Purkinje cell (primary cell): ENCODE measurements around the gene ZNF550. TPM values are rescaled to one million over a fixed set of nuclear protein-coding genes. Genes with fewer than 3 reads are reported as not detected.

Experiments
- polyA plus RNA-seq: library from polyadenylated mRNA; unstranded; fragments of >200 nt; fragmentation: Nextera tagmentation; gene quantifications from 2 replicates; pipeline ENCODE4 v1.2.1, GENCODE V29; 2014

Gene ZNF550
- 3.2 and 4.0 TPM in 2 replicates for polyA plus RNA-seq

DNA sequence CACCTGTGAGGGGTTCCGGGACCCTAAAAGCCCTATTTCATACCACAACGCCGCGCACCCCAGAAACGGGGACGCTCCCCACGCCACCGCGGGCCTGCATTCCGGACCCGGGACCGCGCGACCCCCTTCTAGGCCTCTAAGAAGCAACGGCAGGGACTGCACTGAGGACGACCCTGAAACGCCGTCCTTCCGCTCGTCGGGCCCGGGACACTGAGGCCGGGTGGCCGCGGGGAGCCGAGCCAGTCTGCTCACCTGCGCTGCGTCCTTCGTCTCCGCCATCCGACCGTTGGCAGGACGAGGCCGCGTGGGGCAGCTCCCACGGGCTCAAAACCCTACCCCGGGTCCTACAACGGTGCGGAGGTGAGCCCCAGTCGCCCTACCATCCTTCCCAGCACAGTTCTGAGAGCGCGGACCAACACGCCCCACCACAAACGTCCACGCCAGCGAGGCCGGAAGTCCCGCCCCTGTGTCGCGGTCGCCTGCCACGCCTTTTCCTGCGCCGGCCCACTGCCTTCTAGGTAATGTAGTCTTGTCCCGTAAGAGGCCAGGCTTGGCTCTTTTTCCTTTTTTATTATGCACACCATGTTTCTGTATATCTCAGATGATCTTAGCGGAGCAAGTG lies at the start of gene ZNF550:
Gene ZNF550 (minus strand): TSS at position 460 of the 622 bp plus-strand sequence. CDS start 181 bp downstream, at position 279.

DNA sequence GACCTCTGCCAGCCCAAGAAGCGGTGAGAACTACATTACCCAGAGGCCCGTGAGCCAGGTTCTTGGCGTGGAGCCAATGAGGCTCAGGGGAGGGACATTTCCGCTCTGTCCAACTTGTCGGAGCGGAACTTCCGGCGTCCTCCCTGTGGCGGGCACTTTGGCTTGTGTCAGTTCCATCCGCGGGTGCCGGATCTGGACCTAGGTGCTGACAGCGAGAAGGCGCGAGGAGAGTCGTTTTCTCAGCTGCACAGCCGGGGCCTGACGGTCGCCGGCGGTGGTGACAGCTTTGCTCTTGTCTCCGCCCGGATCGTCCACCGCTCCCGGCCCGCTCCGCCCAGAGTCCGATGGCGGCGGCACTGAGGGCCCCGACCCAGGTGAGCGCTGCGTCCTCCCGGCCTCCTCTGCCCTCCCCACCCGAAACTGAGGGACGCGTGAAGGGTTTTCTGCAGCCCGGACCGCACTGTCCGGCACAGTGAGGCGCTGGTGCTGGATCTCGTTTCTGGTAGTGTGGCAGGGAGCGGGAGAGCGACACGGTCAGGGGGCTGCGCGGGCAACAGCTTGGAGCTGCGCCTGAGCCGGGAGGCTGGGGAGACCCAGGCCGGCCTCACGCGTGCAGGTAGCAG lies 40.2 kb upstream of the ZNF550 start, which contains the start of gene ZNF530:
Gene ZNF530 (plus strand): TSS at position 125 of the 623 bp plus-strand sequence. CDS start 4,461 bp downstream, outside the sequence.

DNA sequence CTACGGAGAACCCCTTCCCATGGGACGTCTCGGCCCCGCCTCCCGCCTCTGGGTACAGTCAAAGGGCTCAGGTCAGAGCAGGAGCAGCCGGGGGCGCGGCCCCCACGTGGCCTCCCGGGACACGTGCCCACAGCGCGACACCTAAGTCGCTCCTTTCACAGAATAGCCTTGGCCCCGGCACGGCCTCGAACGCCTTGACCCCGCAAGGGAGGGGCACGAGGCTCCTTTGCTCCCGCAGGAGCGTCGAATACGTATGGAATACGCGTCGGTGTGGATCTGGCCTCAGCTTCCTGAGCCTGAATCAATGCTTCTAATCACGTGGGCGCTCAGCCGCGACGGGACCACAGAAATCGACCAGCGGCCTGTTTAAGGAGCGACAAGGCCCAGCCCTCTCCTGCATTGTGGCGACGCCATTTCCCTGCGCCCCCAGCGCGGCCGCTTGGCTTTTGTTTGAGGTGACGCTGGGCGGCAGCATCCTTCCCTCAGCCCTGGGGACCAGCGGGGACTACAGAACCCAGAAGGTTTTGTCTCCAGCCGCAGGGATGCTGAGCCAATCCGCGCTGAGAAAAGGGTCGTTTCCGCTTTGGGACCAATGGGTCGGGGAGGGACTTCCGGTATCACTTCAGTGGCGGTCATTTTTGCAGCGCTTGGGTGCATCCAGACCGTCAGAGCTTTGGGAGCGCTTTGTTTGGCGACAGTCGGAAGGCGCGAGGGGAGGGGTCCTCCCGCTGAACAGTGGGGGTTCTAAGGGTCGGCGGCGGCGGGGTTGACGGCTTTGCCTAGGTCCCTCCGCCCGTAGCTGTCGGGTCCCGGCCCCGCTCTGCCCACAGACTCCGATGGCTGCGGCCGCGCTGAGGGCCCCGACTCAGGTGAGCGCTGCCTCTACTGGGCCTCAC lies 24.1 kb upstream of the ZNF550 start, which contains the start of gene ZIK1:
Gene ZIK1 (plus strand): TSS at position 625 of the 896 bp plus-strand sequence. CDS start 212 bp downstream, at position 837.

DNA sequence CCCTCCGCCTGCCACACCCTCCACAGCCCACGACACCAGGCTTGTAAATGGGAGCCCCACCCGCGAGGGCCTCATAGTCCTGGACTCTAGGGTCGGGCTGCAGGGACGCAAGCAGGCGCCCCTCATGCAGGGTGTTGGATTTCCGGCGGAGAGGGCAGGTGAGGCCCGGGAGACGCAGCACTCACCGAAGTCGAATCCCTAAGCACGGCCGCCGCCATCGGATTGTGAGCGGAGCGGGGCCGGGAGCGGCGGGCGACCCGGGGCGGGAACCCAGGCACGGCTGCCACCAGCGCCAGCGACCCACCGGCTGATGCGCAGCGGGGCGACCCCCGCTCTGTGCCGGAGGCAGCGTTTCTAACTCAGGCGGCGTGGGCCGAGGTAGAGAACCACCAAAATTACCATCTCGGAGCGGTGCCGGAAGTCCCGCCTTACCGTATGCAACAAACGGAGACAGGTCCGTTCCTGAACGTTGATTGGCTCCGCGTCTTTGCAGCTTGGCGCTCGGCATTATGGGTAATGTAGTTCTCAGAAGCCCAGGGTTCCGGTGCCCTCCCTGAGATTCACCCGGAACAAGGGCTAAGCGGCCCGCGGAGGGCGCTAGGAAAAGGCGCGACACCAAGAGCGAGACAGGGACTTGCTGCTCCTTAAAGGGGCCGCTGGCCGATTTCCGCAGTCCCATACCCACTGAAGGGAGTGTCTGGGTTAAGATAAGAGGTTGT lies 19.0 kb upstream of the ZNF550 start, which contains the start of gene ZNF416:
Gene ZNF416 (minus strand): TSS at position 425 of the 719 bp plus-strand sequence. CDS start 207 bp downstream, at position 218.

DNA sequence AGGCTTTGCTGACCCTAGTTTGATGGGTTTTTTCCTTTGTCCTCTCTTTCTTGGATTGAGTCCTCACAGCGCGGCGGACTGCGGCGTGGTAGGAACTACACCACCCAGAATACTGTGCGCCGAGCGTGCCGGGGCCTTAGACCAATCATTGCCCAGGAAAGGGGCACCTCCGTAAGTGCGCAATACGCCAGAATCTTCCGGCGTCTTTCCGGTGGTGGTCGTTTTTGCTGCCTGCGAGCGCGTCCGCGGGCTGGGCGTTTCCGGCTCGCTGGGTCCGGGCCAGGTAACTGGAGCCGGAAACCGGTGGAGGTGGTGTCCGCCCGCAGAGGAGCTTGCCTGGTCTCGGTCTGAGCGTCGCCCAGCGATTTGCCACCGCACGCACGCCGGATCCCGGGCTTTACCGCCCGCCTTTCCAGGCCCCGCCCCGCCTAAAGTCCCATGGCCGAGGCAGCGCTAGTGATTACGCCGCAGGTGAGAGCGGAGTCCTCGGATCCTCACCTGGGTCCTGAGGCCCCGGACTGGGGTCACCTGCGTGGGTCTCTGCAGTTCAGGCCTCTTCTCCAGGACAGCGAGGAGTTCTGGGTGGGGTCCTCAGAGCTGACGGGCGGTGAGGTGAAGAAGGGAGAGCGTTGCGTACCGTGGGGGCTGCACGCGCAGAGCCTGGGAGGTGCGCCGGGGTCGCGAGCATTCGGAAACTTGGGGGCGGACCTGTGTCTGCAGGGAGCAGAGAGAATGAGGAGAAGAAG lies 32.4 kb downstream of the ZNF550 start, which contains the start of gene ZNF549:
Gene ZNF549 (plus strand): TSS at position 221 of the 746 bp plus-strand sequence. CDS start 218 bp downstream, at position 439.

DNA sequence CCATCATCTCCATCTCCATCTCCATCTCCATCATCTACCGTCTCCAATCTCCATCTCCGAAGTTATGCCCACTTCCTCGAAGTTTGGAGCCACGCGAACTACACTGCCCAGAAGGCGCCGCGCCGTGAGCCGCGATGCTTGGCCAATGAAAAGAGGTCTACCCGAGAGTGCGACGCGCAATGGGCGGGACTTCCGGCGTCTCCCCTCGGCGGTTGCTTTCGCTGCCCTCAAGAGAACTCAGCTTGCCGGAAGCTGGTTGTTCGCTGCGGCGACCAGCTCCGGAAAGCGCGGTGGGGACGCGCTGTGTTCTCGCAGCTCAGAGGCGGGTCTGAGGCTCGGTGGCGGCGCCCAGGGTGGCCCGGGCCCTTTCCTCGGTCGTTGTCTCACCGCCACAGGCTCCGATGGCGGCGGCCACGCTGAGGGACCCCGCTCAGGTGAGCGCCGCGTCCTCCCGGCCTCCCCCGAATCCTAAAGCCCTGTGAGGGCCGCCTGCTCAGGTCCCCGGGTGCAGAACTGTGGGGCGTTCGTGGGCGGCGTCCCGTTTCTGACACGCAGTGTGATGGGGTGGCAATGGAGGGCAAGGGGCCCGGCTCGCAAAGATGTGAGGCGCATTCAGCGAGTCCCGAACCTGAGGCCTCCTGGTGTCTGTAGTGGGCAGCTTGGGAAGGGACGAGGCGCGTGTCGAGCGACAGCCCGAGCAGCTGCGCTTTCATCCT lies 59.8 kb downstream of the ZNF550 start, which contains the start of gene ZNF773:
Gene ZNF773 (plus strand): TSS at position 259 of the 716 bp plus-strand sequence. CDS start 143 bp downstream, at position 402.

DNA sequence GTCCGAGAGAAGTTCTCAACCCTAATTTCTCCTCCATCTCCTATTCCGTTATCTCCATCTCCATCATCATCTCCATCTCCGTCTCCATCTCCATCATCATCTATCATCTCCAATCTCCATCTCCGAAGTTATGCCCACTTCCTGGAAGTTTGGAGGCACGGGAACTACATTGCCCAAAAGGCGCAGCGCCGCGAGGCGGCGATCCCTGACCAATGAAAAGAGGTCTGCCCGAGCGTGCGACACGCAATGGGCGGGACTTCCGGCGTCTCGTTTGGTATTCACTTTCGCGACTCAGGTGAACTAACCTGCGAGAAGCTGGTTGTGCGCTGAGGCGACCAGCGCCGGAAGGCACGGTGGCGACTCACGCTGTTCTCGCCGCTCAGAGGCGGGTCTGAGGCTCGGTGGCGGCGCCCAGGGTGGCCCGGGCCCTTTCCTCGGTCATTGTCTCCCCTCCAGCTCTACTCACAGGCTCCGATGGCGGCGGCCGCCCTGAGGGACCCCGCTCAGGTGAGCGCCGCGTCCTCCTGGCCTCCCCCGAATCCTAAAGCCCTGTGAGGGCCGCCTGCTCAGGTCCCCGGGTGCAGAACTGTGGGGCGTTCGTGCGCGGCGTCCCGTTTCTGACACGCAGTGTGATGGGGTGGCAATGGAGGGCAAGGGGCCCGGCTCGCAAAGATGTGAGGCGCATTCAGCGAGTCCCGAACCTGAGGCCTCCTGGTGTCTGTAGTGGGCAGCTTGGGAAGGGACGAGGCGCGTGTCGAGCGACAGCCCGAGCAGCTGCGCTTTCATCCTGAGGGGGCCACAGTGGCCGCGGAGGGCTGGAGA lies 72.0 kb downstream of the ZNF550 start, which contains the start of gene ZNF419:
Gene ZNF419 (plus strand): TSS at position 274 of the 822 bp plus-strand sequence. CDS start 201 bp downstream, at position 475.

Other genes with a start within 250 kb of the ZNF550 start
- gene ZNF543, start 239.4 kb downstream of the ZNF550 start, polyA plus RNA-seq = 1.0 and 1.2 TPM in 2 replicates
- gene ZNF304, start 208.6 kb downstream of the ZNF550 start, polyA plus RNA-seq = 1.7 and 3.0 TPM in 2 replicates
- gene TRAPPC2B, start 196.3 kb downstream of the ZNF550 start, polyA plus RNA-seq = 115 and 174 TPM in 2 replicates
- gene ZNF547, start 196.3 kb downstream of the ZNF550 start, polyA plus RNA-seq = 7.0 and 8.8 TPM in 2 replicates
- 0.88 and 1.4 TPM in 2 replicates for gene ZNF548, start 170.0 kb downstream of the ZNF550 start, polyA plus RNA-seq
- gene ZNF17, start 148.7 kb downstream of the ZNF550 start, polyA plus RNA-seq = 3.6 and 9.0 TPM in 2 replicates
- gene ZNF749, start 124.5 kb downstream of the ZNF550 start, polyA plus RNA-seq = 6.2 and 14.8 TPM in 2 replicates
- gene VN1R1, start 102.7 kb downstream of the ZNF550 start, polyA plus RNA-seq = 1.3 and 2.1 TPM in 2 replicates
- gene ZNF772, start 82.3 kb downstream of the ZNF550 start, polyA plus RNA-seq = 3.0 and 6.0 TPM in 2 replicates
- 2.4 and 7.4 TPM in 2 replicates for gene ZNF419, start 72.1 kb downstream of the ZNF550 start, polyA plus RNA-seq
- 1.4 and 4.0 TPM in 2 replicates for gene ZNF773, start 59.9 kb downstream of the ZNF550 start, polyA plus RNA-seq
- 2.5 and 3.0 TPM in 2 replicates for gene ZNF549, start 32.5 kb downstream of the ZNF550 start, polyA plus RNA-seq
- 0.74 and 1.5 TPM in 2 replicates for gene ZNF416, start 19.0 kb upstream of the ZNF550 start, polyA plus RNA-seq
- gene ZIK1, start 24.3 kb upstream of the ZNF550 start, polyA plus RNA-seq = 2.0 and 2.3 TPM in 2 replicates
- 5.2 and 5.9 TPM in 2 replicates for gene ZNF530, start 40.0 kb upstream of the ZNF550 start, polyA plus RNA-seq
- gene ZNF134, start 54.4 kb upstream of the ZNF550 start, polyA plus RNA-seq = 5.3 and 6.1 TPM in 2 replicates
- gene ZNF211, start 73.3 kb upstream of the ZNF550 start, polyA plus RNA-seq = 2.0 and 4.7 TPM in 2 replicates
- gene ZSCAN4, start 109.1 kb upstream of the ZNF550 start, polyA plus RNA-seq = not detected in 2 replicates
- 1.3 and 1.6 TPM in 2 replicates for gene ZNF551, start 122.1 kb upstream of the ZNF550 start, polyA plus RNA-seq
- 1.8 and 3.3 TPM in 2 replicates for gene ZNF154, start 149.3 kb upstream of the ZNF550 start, polyA plus RNA-seq
- 3.8 and 9.9 TPM in 2 replicates for gene ZNF671, start 167.8 kb upstream of the ZNF550 start, polyA plus RNA-seq
- 2.2 and 2.5 TPM in 2 replicates for gene ZNF776, start 187.0 kb upstream of the ZNF550 start, polyA plus RNA-seq
- 1.1 and 3.2 TPM in 2 replicates for gene ZNF586, start 209.8 kb upstream of the ZNF550 start, polyA plus RNA-seq